SK-N-SH treated with all-trans-retinoic acid at 6 μM for 48 hours (cell line): ENCODE measurements around the gene NPR3.

Source experiments
- ATAC-seq: fragments of 200-7000 bp; cut with Tn5 transposase; 3 replicates; pipeline ENCODE4 v1.9.1; 2020; ENCODE audit warnings: mild to moderate bottlenecking, moderate library complexity
- ARNTL ChIP-seq: fragments of 450-650 bp; formaldehyde crosslinking; IDR thresholded peaks from 2 replicates; pipeline ENCODE4 v1.5.0; 2020; ENCODE audit warnings: low read depth, mild to moderate bottlenecking, moderate library complexity, borderline replicate concordance
- BACH2 ChIP-seq: fragments of 250-450 bp; sonication (Bioruptor Pico); IDR thresholded peaks from 2 replicates; pipeline ENCODE4 v1.9.0; 2021; ENCODE audit warnings: mild to moderate bottlenecking, borderline replicate concordance
- CREB5 ChIP-seq: fragments of 250-450 bp; sonication (Bioruptor Pico); IDR thresholded peaks from 2 replicates; pipeline ENCODE4 v1.5.1; 2020; ENCODE audit warnings: low read depth, mild to moderate bottlenecking, moderate library complexity
- CSDC2 ChIP-seq: fragments of 250-450 bp; sonication (Bioruptor Pico); IDR thresholded peaks from 2 replicates; pipeline ENCODE4 v1.5.0; 2020; ENCODE audit warnings: mild to moderate bottlenecking, moderate library complexity
- CSRNP3 ChIP-seq: fragments of 250-450 bp; sonication (Bioruptor Pico); IDR thresholded peaks from 2 replicates; pipeline ENCODE4 v1.5.1; 2021; ENCODE audit warnings: mild to moderate bottlenecking, moderate library complexity
- ESRRG ChIP-seq: fragments of 250-450 bp; sonication (Bioruptor Pico); IDR thresholded peaks from 2 replicates; pipeline ENCODE4 v1.6.1; 2021; ENCODE audit warnings: mild to moderate bottlenecking
- GLIS3 ChIP-seq: fragments of 250-450 bp; sonication (Bioruptor Pico); IDR thresholded peaks from 2 replicates; pipeline ENCODE4 v1.5.0; 2020; ENCODE audit warnings: mild to moderate bottlenecking, moderate library complexity
- ISL1 ChIP-seq: fragments of 250-450 bp; sonication (Bioruptor Pico); IDR thresholded peaks from 2 replicates; pipeline ENCODE4 v2.1.2; 2022; ENCODE audit warnings: mild to moderate bottlenecking, moderate library complexity
- OSR1 ChIP-seq: fragments of 250-450 bp; sonication (Bioruptor Pico); IDR thresholded peaks from 2 replicates; pipeline ENCODE4 v1.8.0; 2022; ENCODE audit warnings: moderate library complexity, mild to moderate bottlenecking, inconsistent platforms
- PATZ1 ChIP-seq: fragments of 250-450 bp; sonication (Bioruptor Pico); IDR thresholded peaks from 2 replicates; pipeline ENCODE4 v1.8.0; 2020; ENCODE audit warnings: mild to moderate bottlenecking, moderate library complexity, borderline replicate concordance
- POU6F1 ChIP-seq: fragments of 250-450 bp; sonication (Bioruptor Pico); IDR thresholded peaks from 2 replicates; pipeline ENCODE4 v1.8.0; 2021; ENCODE audit warnings: low read depth, mild to moderate bottlenecking, moderate library complexity, borderline replicate concordance
- PPARA ChIP-seq: fragments of 250-450 bp; sonication (Bioruptor Pico); IDR thresholded peaks from 2 replicates; pipeline ENCODE4 v1.5.0; 2020; ENCODE audit warnings: mild to moderate bottlenecking, borderline replicate concordance
- RARB ChIP-seq: fragments of 250-450 bp; sonication (Bioruptor Pico); IDR thresholded peaks from 2 replicates; pipeline ENCODE4 v1.8.0; 2021; ENCODE audit warnings: mild to moderate bottlenecking, moderate library complexity
- TOX ChIP-seq: fragments of 250-450 bp; sonication (Bioruptor Pico); IDR thresholded peaks from 2 replicates; pipeline ENCODE4 v1.8.0; 2021; ENCODE audit warnings: mild to moderate bottlenecking, moderate library complexity, borderline replicate concordance
- TSHZ2 ChIP-seq: fragments of 250-450 bp; sonication (Bioruptor Pico); IDR thresholded peaks from 2 replicates; pipeline ENCODE4 v1.5.0; 2020; ENCODE audit warnings: mild to moderate bottlenecking, moderate library complexity
- ZFP3 ChIP-seq: fragments of 250-450 bp; sonication (Bioruptor Pico); IDR thresholded peaks from 2 replicates; pipeline ENCODE4 v1.5.0; 2020; ENCODE audit warnings: mild to moderate bottlenecking, moderate library complexity
- ZFP30 ChIP-seq: fragments of 450-650 bp; formaldehyde crosslinking; IDR thresholded peaks from 2 replicates; pipeline ENCODE4 v1.5.0; 2022; ENCODE audit warnings: mild to moderate bottlenecking, moderate library complexity
- ZNF70 ChIP-seq: fragments of 450-650 bp; formaldehyde crosslinking; IDR thresholded peaks from 2 replicates; pipeline ENCODE4 v1.5.0; 2020; ENCODE audit warnings: mild to moderate bottlenecking, moderate library complexity
- ZNF8 ChIP-seq: fragments of 450-650 bp; formaldehyde crosslinking; IDR thresholded peaks from 2 replicates; pipeline ENCODE4 v1.5.0; 2020; ENCODE audit warnings: mild to moderate bottlenecking, moderate library complexity

NPR3 gene

GRCh38 chr5:32720300-32720699 lies 9.2 kb downstream of the NPR3 start:
- ATAC-seq, result no peak
- no peak for TF ChIP-seq CREB5 (CRISPR knock-in tag)
- TF ChIP-seq GLIS3 (CRISPR knock-in tag), result no peak
- no peak for TF ChIP-seq RARB (CRISPR knock-in tag)
- no peak for TF ChIP-seq ZNF70 (CRISPR knock-in tag)

- no peak for TF ChIP-seq OSR1 (CRISPR knock-in tag)
- TF ChIP-seq ESRRG (CRISPR knock-in tag), result no peak
- ATAC-seq, result no peak
These were observed 10.5 kb downstream of the NPR3 start for GRCh38 chr5:32721626-32722025.

- TF ChIP-seq ESRRG (CRISPR knock-in tag) (no peak), ZFP30 (no peak), ARNTL (CRISPR knock-in tag) (no peak)
- TF ChIP-seq, all 23 proteins: peak for 0
- ATAC-seq, result no peak
These were observed 11.8 kb downstream of the NPR3 start for GRCh38 chr5:32722957-32723356.

- TF ChIP-seq CSRNP3 (CRISPR knock-in tag), result no peak
- TF ChIP-seq GLIS3 (CRISPR knock-in tag), result no peak
- no peak for TF ChIP-seq ZNF70 (CRISPR knock-in tag)
- TF ChIP-seq PPARA (CRISPR knock-in tag), result no peak
- TF ChIP-seq TOX (CRISPR knock-in tag), result no peak
- no peak for TF ChIP-seq TSHZ2 (CRISPR knock-in tag)
- no peak for TF ChIP-seq RARB (CRISPR knock-in tag)
- TF ChIP-seq ESRRG (CRISPR knock-in tag), result no peak
- TF ChIP-seq POU6F1 (CRISPR knock-in tag), result no peak
- TF ChIP-seq ZNF8, result no peak
- TF ChIP-seq ZFP3 (CRISPR knock-in tag), result no peak
- TF ChIP-seq ARNTL (CRISPR knock-in tag), result no peak
- no peak for TF ChIP-seq OSR1 (CRISPR knock-in tag)
- TF ChIP-seq, all 23 proteins: peak for 0
- ATAC-seq, result no peak
These were observed 13.4 kb downstream of the NPR3 start for GRCh38 chr5:32724526-32724925.

- ATAC-seq, result no peak
- TF ChIP-seq BACH2 (CRISPR knock-in tag), result no peak
- no peak for TF ChIP-seq CSDC2 (CRISPR knock-in tag)
- no peak for TF ChIP-seq PATZ1 (CRISPR knock-in tag)
- no peak for TF ChIP-seq ISL1
- no peak for TF ChIP-seq POU6F1 (CRISPR knock-in tag)
- no peak for TF ChIP-seq ARNTL (CRISPR knock-in tag)
- no peak for TF ChIP-seq CSRNP3 (CRISPR knock-in tag)
- TF ChIP-seq ESRRG (CRISPR knock-in tag), result no peak
- TF ChIP-seq ZFP30, result no peak
These were observed 15.0 kb downstream of the NPR3 start for GRCh38 chr5:32726086-32726557.
